IMR-90 (cell line): ENCODE results near the gene ATP1A4. TPM values are rescaled to one million over a fixed set of nuclear protein-coding genes. Genes with fewer than 3 reads are reported as not detected.

ENCODE experiments used
- ATAC-seq: fragments of 200-7000 bp; cut with Tn5 transposase; 2 replicates; pipeline ENCODE4 v1.9.1; 2020; ENCODE audit warnings: low read depth, mild to moderate bottlenecking, moderate library complexity
- BruUV-seq: library from RNA; stranded (reverse); fragments of 400-500 nt; replicated peaks from 2 replicates; lab custom pipeline; 2021; lab: Mats Ljungman, UMichigan
- CTCF ChIA-PET: fragments of 300-600 bp; formaldehyde crosslinking; extraction: SDS; loops from one replicate; lab custom pipeline; 2021; ENCODE audit warnings: antibody characterized with exemption; lab: Yijun Ruan, JAX
- POLR2A ChIA-PET: fragments of 300-600 bp; sonication (Branson Sonifier 250); formaldehyde crosslinking; loops from one replicate; lab custom pipeline; 2022; ENCODE audit warnings: antibody characterized with exemption; ENCODE audit not compliant: unreplicated experiment; lab: Charles Lee
- DNase-seq: peaks from one replicate; pipeline ENCODE4 v3.0.0; 2013
- H2AFZ ChIP-seq: replicated peaks from 2 replicates; pipeline ENCODE3; 2013; ENCODE audit warnings: low read length, mild to moderate bottlenecking; ENCODE audit not compliant: poor library complexity
- H2AK5ac ChIP-seq: 2 replicates; pipeline ENCODE4 v1.6.1; 2013; ENCODE audit warnings: low read depth, low read length, inconsistent platforms
- H2AK9ac ChIP-seq: replicated peaks from 2 replicates; pipeline ENCODE3; 2013; ENCODE audit warnings: mild to moderate bottlenecking, low read depth, low read length, moderate library complexity; ENCODE audit not compliant: poor library complexity
- H2BK120ac ChIP-seq: 2 replicates; pipeline ENCODE4 v1.6.1; 2013; ENCODE audit warnings: low read depth, low read length, inconsistent platforms
- H2BK15ac ChIP-seq: 3 replicates; pipeline ENCODE4 v1.6.1; 2013; ENCODE audit warnings: low read depth, low read length, inconsistent platforms
- H2BK20ac ChIP-seq: 2 replicates; pipeline ENCODE4 v1.6.1; 2013; ENCODE audit warnings: low read depth, mild to moderate bottlenecking, inconsistent platforms, low read length, moderate library complexity
- H2BK5ac ChIP-seq: 2 replicates; pipeline ENCODE4 v1.6.1; 2013; ENCODE audit warnings: mild to moderate bottlenecking, low read depth, low read length, inconsistent platforms; ENCODE audit not compliant: poor library complexity, severe bottlenecking
- H3K14ac ChIP-seq: replicated peaks from 2 replicates; pipeline ENCODE4 v1.6.1; 2013; ENCODE audit warnings: low read depth, low read length, inconsistent platforms
- H3K18ac ChIP-seq: 2 replicates; pipeline ENCODE4 v1.6.1; 2013; ENCODE audit warnings: low read depth, low read length, control low read depth
- H3K23ac ChIP-seq: 2 replicates; pipeline ENCODE4 v1.6.1; 2013; ENCODE audit warnings: low read depth, low read length, inconsistent platforms
- H3K27ac ChIP-seq: 2 replicates; pipeline ENCODE4 v1.5.1; 2013; ENCODE audit warnings: mild to moderate bottlenecking, control low read depth, low read length; ENCODE audit not compliant: insufficient read depth
- H3K27me3 ChIP-seq: 2 replicates; pipeline ENCODE4 v1.6.1; 2013; ENCODE audit warnings: low read length; ENCODE audit not compliant: control insufficient read depth, insufficient read depth
- H3K36me3 ChIP-seq: 2 replicates; pipeline ENCODE4 v1.6.1; 2013; ENCODE audit warnings: low read length, mixed read lengths; ENCODE audit not compliant: control insufficient read depth, insufficient read depth
- H3K4ac ChIP-seq: 2 replicates; pipeline ENCODE4 v1.6.1; 2013; ENCODE audit warnings: low read depth, low read length, inconsistent platforms
- H3K4me1 ChIP-seq: 2 replicates; pipeline ENCODE4 v1.6.1; 2013; ENCODE audit warnings: low read length, mixed read lengths; ENCODE audit not compliant: control insufficient read depth, insufficient read depth
- H3K4me2 ChIP-seq: 2 replicates; pipeline ENCODE4 v1.6.1; 2013; ENCODE audit warnings: low read depth, mild to moderate bottlenecking, control low read depth, low read length, moderate library complexity
- H3K4me3 ChIP-seq: 2 replicates; pipeline ENCODE4 v1.5.1; 2013; ENCODE audit warnings: low read depth, mild to moderate bottlenecking, control low read depth, low read length, moderate library complexity; ENCODE audit not compliant: insufficient read depth
- H3K56ac ChIP-seq: 2 replicates; pipeline ENCODE4 v1.6.1; 2013; ENCODE audit warnings: low read length, inconsistent platforms; ENCODE audit not compliant: insufficient read depth; ENCODE audit errors: extremely low read depth
- H3K79me1 ChIP-seq, 2 experiments: 2 replicates each; pipeline ENCODE4 v1.6.1; 2013; ENCODE audit warnings: low read length in 2 of 2, inconsistent platforms in 1 of 2, low read depth in 1 of 2
- H3K9ac ChIP-seq: 2 replicates; pipeline ENCODE4 v1.6.1; 2013; ENCODE audit warnings: low read depth, low read length, control low read depth
- H3K9me1 ChIP-seq: 2 replicates; pipeline ENCODE4 v1.6.1; 2013; ENCODE audit warnings: low read length, inconsistent platforms; ENCODE audit not compliant: insufficient read depth
- H3K9me3 ChIP-seq: 2 replicates; pipeline ENCODE4 v1.6.1; 2013; ENCODE audit warnings: low read length; ENCODE audit not compliant: control insufficient read depth, insufficient read depth
- H4K20me1 ChIP-seq: 2 replicates; pipeline ENCODE4 v1.6.1; 2013; ENCODE audit warnings: low read length, inconsistent platforms; ENCODE audit not compliant: insufficient read depth
- H4K5ac ChIP-seq: 2 replicates; pipeline ENCODE4 v1.6.1; 2013; ENCODE audit warnings: mild to moderate bottlenecking, low read depth, low read length, control low read depth
- H4K8ac ChIP-seq, 2 experiments: 2 replicates each; pipeline ENCODE4 v1.6.1; 2013; ENCODE audit warnings: low read depth in 2 of 2, low read length in 2 of 2, control low read depth in 1 of 2, inconsistent platforms in 1 of 2
- H4K91ac ChIP-seq: 2 replicates; pipeline ENCODE4 v1.6.1; 2013; ENCODE audit warnings: low read depth, low read length, inconsistent platforms; ENCODE audit not compliant: insufficient read depth
- MAZ ChIP-seq: IDR thresholded peaks from 2 replicates; pipeline ENCODE4 v1.6.1; 2012; ENCODE audit warnings: low read depth, mild to moderate bottlenecking, low read length, improper control_type of control experiment, moderate library complexity, borderline replicate concordance
- POLR2A ChIP-seq: IDR thresholded peaks from 2 replicates; pipeline ENCODE4 v1.6.1; 2012; ENCODE audit warnings: mild to moderate bottlenecking, low read depth, low read length
- WGBS, 2 experiments: methylation state at CpG; one replicate each; pipeline versions ENCODE4 v1.1.5 to v1.1.7; 2013; ENCODE audit warnings: missing lambda C conversion rate in 2 of 2; ENCODE audit not compliant: insufficient read length in 1 of 2; ENCODE audit errors: extremely low coverage in 2 of 2; 5-methylcytosine and 5-hydroxymethylcytosine counted together
- dilution Hi-C: fragments of 300-500 bp; cut with HindIII; formaldehyde crosslinking; loops from one replicate; pipeline ENCODE4 v1.14.3; 2018; ENCODE audit warnings: low sequenced_read_pairs; ENCODE audit not compliant: unreplicated experiment
- in situ Hi-C: fragments of 300-500 bp; cut with MboI; formaldehyde crosslinking; loops from 3 replicates; pipeline ENCODE4 v1.14.3; 2019; ENCODE audit warnings: low sequenced_read_pairs, inconsistent platforms, mixed read lengths
- intact Hi-C: fragments of 100-400 bp; cut with micrococcal nuclease; formaldehyde crosslinking; loops from 2 replicates; pipeline ENCODE4 v1.10.0; 2022
- polyA plus RNA-seq, 3 experiments: library from polyadenylated mRNA; depleted of rRNA; stranded (reverse); fragments of >200 nt; gene quantifications; 2 replicates each; pipeline ENCODE4 v1.2.3, GENCODE V29; 2012; ENCODE audit warnings: low replicate concordance in 1 of 3
- total RNA-seq: library from RNA; depleted of rRNA; stranded (reverse); fragments of >200 nt; gene quantifications from 2 replicates; pipeline ENCODE4 v1.2.3, GENCODE V29; 2012

ATP1A4 gene
- total and polyA plus RNA-seq, 2 of the 4 experiments (the other 2 are of a cell fraction): not detected

DNA sequence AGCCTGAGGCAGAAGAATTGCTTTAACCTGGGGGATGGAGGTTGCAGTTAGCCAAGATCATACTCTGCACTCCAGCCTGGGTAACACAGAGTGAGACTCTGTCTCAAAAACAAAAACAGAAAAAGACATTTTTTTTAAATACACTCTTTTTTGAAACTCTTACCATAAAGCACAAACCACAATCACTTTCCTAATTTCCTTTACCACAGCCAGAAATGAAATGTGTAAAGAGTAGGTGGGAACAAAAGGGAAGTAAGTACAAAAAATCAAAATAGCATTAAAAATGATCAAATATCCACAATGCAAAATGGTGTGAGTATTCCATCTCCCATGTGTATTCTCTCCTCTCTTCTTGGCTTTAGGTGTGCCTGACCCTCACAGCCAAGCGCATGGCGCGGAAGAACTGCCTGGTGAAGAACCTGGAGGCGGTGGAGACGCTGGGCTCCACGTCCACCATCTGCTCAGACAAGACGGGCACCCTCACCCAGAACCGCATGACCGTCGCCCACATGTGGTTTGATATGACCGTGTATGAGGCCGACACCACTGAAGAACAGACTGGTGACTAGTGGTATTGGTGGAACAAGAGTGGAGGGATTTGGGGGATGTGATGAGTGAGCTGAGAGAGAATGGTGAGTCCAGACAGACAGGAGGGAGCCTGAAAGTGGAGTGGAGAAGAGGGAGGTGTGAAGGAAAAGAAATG lies 14.9 kb downstream of the ATP1A4 start:
- Histone ChIP-seq H3K4me2 (no peak overlapping the region), H4K20me1 (no peaks in the 10 kb centered on the region), H3K56ac (no peak overlapping the region), H3K27ac (no peak overlapping the region), H3K27me3 (peaks cover 35% of the 10 kb centered on the region), H2BK20ac (no peak overlapping the region), H2AFZ (no peak overlapping the region), H3K23ac (no peak overlapping the region), H2BK120ac (no peak overlapping the region), H3K9me1 (no peaks in the 10 kb centered on the region), H3K14ac (no peak overlapping the region), H2AK9ac (no peak overlapping the region), H3K18ac (no peak overlapping the region), H2BK15ac (no peak overlapping the region), H3K9me3 (no peaks in the 10 kb centered on the region), H3K36me3 (no peaks in the 10 kb centered on the region), H3K9ac (no peak overlapping the region), H3K4me1 (0 out of 2 replicates have a peak, but pooled peaks cover 2% of the 10 kb centered on the region), H4K91ac (no peak overlapping the region), H2BK5ac (no peak overlapping the region), H4K5ac (no peak overlapping the region), H3K4ac (no peak overlapping the region), H3K79me1 (no peaks in the 10 kb centered on the region), H3K4me3 (no peak overlapping the region), H4K8ac (no peak overlapping the region), H2AK5ac (no peak overlapping the region)
- ChIA-PET CTCF (no interaction called here), POLR2A (no interaction called here)
- no CpG with 5 or more reads among the region's 12 CpGs for WGBS, 2 experiments
- TF ChIP-seq MAZ (no peak), POLR2A (no peak)
- no TSS peak for BruUV-seq
- ATAC-seq (no peak), DNase-seq (no peak)
- in situ Hi-C loops (no loop called here), dilution Hi-C loops (no loop called here), intact Hi-C loops (no loop called here)
